Measurements from ENCODE around the gene STPG3.

- TF ChIP-seq CTCF (IDR thresholded peaks at IDR 0.05; ENCODE audit: insufficient read depth, low read length) = no peak
- TF ChIP-seq POLR2AphosphoS5 (IDR thresholded peaks at IDR 0.05; ENCODE audit: low read depth) = no peak
- TF ChIP-seq, protein P1, sequence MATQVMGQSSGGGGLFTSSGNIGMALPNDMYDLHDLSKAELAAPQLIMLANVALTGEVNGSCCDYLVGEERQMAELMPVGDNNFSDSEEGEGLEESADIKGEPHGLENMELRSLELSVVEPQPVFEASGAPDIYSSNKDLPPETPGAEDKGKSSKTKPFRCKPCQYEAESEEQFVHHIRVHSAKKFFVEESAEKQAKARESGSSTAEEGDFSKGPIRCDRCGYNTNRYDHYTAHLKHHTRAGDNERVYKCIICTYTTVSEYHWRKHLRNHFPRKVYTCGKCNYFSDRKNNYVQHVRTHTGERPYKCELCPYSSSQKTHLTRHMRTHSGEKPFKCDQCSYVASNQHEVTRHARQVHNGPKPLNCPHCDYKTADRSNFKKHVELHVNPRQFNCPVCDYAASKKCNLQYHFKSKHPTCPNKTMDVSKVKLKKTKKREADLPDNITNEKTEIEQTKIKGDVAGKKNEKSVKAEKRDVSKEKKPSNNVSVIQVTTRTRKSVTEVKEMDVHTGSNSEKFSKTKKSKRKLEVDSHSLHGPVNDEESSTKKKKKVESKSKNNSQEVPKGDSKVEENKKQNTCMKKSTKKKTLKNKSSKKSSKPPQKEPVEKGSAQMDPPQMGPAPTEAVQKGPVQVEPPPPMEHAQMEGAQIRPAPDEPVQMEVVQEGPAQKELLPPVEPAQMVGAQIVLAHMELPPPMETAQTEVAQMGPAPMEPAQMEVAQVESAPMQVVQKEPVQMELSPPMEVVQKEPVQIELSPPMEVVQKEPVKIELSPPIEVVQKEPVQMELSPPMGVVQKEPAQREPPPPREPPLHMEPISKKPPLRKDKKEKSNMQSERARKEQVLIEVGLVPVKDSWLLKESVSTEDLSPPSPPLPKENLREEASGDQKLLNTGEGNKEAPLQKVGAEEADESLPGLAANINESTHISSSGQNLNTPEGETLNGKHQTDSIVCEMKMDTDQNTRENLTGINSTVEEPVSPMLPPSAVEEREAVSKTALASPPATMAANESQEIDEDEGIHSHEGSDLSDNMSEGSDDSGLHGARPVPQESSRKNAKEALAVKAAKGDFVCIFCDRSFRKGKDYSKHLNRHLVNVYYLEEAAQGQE (IDR thresholded peaks at IDR 0.05; ENCODE audit: insufficient replicate concordance, low read depth) = no peak
- no peak for TF ChIP-seq GABPA (IDR thresholded peaks at IDR 0.05; ENCODE audit: low read depth)
- no peak for TF ChIP-seq SPI1 (IDR thresholded peaks at IDR 0.05; ENCODE audit: borderline replicate concordance, low read depth)
Observed at GRCh38 chr9:137278721-137279711, 27.9 kb downstream of the STPG3 start.
